Esophagus (tissue), 2 donors: ENCODE data around the gene PEX26. TPM values are rescaled to one million over a fixed set of nuclear protein-coding genes. Genes with fewer than 3 reads are reported as not detected.
"Not testable (repeated sequence)": the region's sequence is repeated elsewhere in the genome, so short reads cannot be mapped to it uniquely, and the experiment has no call there.

ENCODE experiments used
- H3K27ac ChIP-seq, 2 donors: one replicate each; pipeline ENCODE4 v1.5.1; 2013; ENCODE audit warnings: low read depth in 2 of 2, mild to moderate bottlenecking in 2 of 2, inconsistent platforms in 1 of 2, low read length in 1 of 2, moderate library complexity in 1 of 2
- H3K27me3 ChIP-seq, 2 donors: one replicate each; pipeline ENCODE4 v1.6.1; 2013; ENCODE audit warnings: low read length in 2 of 2, control low read depth in 1 of 2, mild to moderate bottlenecking in 1 of 2; ENCODE audit not compliant: insufficient read depth in 2 of 2, control insufficient read depth in 1 of 2
- H3K36me3 ChIP-seq, 2 donors: one replicate each; pipeline ENCODE4 v1.6.1; 2013; ENCODE audit warnings: low read length in 1 of 2; ENCODE audit not compliant: control insufficient read depth in 2 of 2, insufficient read depth in 2 of 2
- H3K4me1 ChIP-seq, 2 donors: one replicate each; pipeline ENCODE4 v1.6.1; 2013; ENCODE audit warnings: low read length in 1 of 2; ENCODE audit not compliant: control insufficient read depth in 2 of 2, insufficient read depth in 2 of 2
- H3K4me3 ChIP-seq, 2 donors: one replicate each; pipeline ENCODE4 v1.5.1; 2013; ENCODE audit warnings: low read length in 2 of 2, mild to moderate bottlenecking in 2 of 2, low read depth in 1 of 2, moderate library complexity in 1 of 2
- H3K9me3 ChIP-seq, 2 donors: one replicate each; pipeline ENCODE4 v1.6.1; 2013; ENCODE audit warnings: mild to moderate bottlenecking in 2 of 2, low read depth in 1 of 2, low read length in 1 of 2, moderate library complexity in 1 of 2; ENCODE audit not compliant: control insufficient read depth in 2 of 2, insufficient read depth in 1 of 2
- WGBS, 2 donors: extraction: QIAGEN DNeasy Blood & Tissue Kit; methylation state at CpG; one replicate each; pipeline ENCODE4 v1.1.7; 2013; 5-methylcytosine and 5-hydroxymethylcytosine counted together
- polyA plus RNA-seq, 2 donors: library from polyadenylated mRNA; stranded (reverse); fragments of 200-250 nt; gene quantifications; one replicate each; pipeline ENCODE4 v1.2.3, GENCODE V29; 2013
- donor health status: healthy with polysubstance abuse.
- donor health status: Bipolar disorder and iron deficiency.

The PEX26 gene
- polyA plus RNA-seq, 2 donors = 13.5 to 15.0 TPM

DNA sequence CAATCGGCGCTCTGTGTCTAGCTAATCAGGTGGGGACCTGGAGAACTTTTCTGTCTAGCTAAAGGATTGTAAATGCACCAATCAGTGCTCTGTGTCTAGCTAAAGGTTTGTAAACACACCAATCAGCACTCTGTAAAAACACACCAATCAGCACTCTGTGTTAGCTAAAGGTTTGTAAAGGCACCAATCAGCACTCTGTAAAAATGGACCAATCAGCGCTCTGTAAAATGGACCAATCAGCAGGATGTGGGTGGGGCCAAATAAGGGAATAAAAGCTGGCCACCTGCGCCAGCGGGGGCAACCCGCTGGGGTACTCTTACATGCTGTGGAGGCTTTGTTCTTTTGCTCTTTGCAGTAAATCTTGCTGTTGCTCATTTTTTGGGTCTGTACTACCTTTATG, 63.2 kb downstream of the PEX26 start:
- WGBS, 2 donors = 97 to 99% methylated on average over 6 of the region's 6 CpGs

DNA sequence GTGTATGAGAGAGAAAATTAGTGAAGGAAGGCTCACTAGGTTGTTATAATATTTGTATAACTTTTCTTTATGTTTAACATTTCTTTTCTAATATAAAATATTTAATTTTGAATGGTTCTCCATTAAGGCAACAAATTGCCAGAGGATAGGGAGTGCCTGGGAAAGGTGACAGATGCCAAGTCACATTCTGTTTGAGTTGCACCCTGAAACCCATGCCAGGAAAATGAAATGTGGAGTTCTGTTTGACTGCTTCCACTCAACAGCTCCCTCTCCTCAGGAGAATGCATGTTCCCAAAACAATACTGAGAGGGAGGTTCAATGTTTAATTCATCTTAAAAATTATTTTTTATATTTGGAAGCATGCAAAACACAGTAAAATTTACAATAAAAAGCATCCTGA, 66.3 kb downstream of the PEX26 start:
- H3K4me3 ChIP-seq = no peak overlapping the region
- no peaks in the 10 kb centered on the region for H3K9me3 ChIP-seq
- peaks cover 0 to 2% of the 10 kb centered on the region in 2 donors for H3K4me1 ChIP-seq
- H3K27ac ChIP-seq = no peak overlapping the region
- H3K36me3 ChIP-seq = no peaks in the 10 kb centered on the region
- no peaks in the 10 kb centered on the region for H3K27me3 ChIP-seq

More for the DNA sequence above, 63.2 kb downstream of the PEX26 start:
- H3K9me3 ChIP-seq, H3K4me1 ChIP-seq, H3K27ac ChIP-seq, H3K4me3 ChIP-seq, H3K27me3 ChIP-seq, H3K36me3 ChIP-seq: not testable (repeated sequence)

DNA sequence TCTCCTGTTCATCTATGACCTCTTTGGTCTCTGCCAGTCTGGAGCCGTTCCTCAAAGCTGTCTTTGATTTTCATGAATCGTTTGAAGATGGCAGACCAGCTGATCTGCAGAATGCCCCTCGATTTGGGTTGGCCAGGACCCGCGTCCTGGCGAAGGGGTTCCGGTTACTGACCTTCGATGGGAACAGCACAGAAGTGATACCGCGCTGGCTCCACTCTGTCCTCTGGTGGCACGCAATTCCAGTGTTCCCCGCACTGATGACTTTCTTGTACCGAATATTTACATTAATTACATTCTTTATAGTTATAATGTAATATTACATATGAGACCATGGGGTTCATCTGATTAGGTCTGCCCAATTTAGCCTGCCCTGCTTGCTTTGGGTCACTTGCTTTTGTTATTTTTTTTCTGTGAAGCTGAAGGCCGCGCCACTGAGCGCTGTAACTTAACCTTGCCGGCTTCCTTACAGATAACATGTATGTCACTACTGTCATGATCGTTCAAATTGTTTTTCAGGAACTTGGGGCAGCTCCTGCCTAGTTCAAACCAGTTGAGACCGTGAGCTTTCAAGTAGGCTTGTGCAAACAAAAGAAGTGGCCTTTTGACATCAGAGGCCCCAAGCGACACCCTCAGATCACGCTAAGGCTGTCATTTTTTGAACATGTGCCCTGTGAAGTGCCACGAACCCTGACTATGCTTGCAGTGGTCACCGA, 68.0 kb downstream of the PEX26 start:
- Histone ChIP-seq H3K4me3 (no peak overlapping the region), H3K9me3 (no peaks in the 10 kb centered on the region), H3K27me3 (no peaks in the 10 kb centered on the region), H3K4me1 (peaks cover 0 to 2% of the 10 kb centered on the region in 2 donors), H3K36me3 (no peaks in the 10 kb centered on the region), H3K27ac (no peak overlapping the region)
- WGBS, 2 donors = 84% methylated on average over 23 of the region's 23 CpGs

DNA sequence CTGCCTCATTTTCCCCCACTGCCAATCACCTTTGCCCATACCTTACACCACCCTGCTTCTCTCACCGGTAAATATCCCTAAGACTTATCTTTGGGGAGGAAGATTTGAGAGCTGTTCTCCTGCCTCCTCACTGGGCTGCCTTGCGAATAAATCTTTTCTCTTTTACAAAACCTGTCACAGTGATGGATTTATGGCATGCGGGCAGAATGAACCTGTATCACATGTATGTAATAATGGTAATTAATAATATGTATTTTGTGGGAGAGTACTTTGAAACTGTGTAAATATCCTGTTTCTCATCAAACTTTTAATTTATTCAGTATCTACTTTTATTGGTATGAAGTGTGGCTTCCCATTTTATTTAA, 68.6 kb downstream of the PEX26 start:
- WGBS, 2 donors = 87 to 91% methylated on average over 3 of the region's 3 CpGs
- Histone ChIP-seq H3K9me3 (no peaks in the 10 kb centered on the region), H3K27ac (no peak overlapping the region), H3K27me3 (no peaks in the 10 kb centered on the region), H3K4me1 (peaks cover 0 to 2% of the 10 kb centered on the region in 2 donors), H3K4me3 (no peak overlapping the region), H3K36me3 (no peaks in the 10 kb centered on the region)

DNA sequence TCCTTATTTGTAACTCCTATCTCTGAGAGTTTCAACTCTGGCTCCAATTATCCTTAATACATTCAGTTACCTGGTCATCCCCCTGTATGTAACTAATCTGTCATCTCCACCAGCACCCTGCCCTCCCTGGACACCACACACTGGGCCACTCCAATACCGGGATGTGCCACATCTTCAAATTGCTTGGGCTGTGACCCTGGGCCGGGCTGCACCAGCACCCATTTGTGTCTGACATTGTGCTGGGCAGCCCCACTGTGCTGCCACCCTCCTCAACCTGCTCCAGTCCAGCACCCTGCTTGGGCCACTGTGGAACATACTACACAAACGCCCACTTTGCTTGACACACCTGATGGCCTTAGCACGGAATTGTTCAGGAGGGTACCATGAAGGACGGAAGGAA, 70.0 kb downstream of the PEX26 start:
- H3K36me3 ChIP-seq = no peaks in the 10 kb centered on the region
- H3K27me3 ChIP-seq = no peaks in the 10 kb centered on the region
- no peak overlapping the region for H3K27ac ChIP-seq
- H3K4me3 ChIP-seq = no peak overlapping the region
- H3K9me3 ChIP-seq = no peaks in the 10 kb centered on the region
- 96% methylated on average over 5 of the region's 5 CpGs for WGBS, 2 donors
- peaks cover 0 to 2% of the 10 kb centered on the region in 2 donors for H3K4me1 ChIP-seq

DNA sequence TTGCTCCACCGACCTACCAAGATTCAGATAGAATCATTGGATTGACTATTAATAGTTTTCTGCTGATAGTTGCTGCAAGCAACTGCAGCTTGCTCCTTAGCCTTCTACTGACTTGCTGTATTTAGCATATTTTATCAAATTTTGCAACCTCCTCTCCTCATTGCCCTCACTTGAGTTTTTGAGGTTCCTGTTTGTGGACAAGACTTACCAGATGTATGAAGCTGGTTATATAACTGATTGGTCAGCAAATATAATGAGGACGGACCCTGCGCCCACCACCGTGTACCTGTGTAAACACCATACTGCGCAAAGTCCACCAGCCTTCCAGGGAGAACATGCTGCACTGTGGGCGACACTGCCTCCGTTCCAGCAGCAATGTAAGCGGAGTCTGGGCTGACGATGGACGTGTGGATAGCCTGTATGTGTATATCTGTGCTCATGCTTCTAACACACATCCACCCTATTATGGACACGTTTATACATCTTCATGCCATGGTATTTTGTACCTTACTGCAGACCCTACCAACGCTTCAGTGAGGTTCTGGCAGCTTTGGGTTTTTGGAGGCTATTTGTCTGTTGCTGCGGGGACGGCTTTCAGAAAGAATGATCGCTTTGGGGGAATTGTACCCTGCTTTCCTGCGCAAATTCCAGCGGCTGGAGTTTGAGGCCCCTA, 70.6 kb downstream of the PEX26 start:
- H3K4me1 ChIP-seq = peaks cover 0 to 2% of the 10 kb centered on the region in 2 donors
- no peaks in the 10 kb centered on the region for H3K27me3 ChIP-seq
- no peaks in the 10 kb centered on the region for H3K9me3 ChIP-seq
- no peak overlapping the region for H3K27ac ChIP-seq
- no peaks in the 10 kb centered on the region for H3K36me3 ChIP-seq
- 90 to 92% methylated on average over 17 of the region's 17 CpGs for WGBS, 2 donors
- no peak overlapping the region for H3K4me3 ChIP-seq

DNA sequence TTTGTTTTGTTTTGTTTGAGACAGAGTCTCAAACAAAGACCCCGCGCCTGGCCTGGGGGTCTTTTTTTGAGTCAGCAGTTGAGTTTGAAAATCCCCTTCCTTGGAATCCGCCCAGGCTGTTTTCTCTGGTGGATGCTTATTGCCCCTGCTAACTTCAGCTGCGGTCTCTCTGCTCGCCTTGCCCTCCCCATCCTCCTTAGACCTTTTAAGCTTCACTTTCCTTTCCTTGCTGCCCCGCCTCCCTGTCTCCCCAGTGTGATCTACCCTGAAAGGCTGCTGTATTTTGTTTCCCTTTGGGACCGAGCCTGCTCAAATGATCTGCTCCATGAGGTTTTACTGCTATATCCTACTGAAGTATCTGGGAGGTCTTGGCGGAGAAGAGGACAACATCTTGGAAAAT, 74.7 kb downstream of the PEX26 start:
- Histone ChIP-seq H3K9me3 (no peaks in the 10 kb centered on the region), H3K36me3 (no peaks in the 10 kb centered on the region), H3K27me3 (no peaks in the 10 kb centered on the region), H3K4me1 (peaks cover 0 to 8% of the 10 kb centered on the region in 2 donors), H3K27ac (no peak overlapping the region), H3K4me3 (no peak overlapping the region)
- WGBS, 2 donors = 88 to 91% methylated on average over 8 of the region's 8 CpGs

DNA sequence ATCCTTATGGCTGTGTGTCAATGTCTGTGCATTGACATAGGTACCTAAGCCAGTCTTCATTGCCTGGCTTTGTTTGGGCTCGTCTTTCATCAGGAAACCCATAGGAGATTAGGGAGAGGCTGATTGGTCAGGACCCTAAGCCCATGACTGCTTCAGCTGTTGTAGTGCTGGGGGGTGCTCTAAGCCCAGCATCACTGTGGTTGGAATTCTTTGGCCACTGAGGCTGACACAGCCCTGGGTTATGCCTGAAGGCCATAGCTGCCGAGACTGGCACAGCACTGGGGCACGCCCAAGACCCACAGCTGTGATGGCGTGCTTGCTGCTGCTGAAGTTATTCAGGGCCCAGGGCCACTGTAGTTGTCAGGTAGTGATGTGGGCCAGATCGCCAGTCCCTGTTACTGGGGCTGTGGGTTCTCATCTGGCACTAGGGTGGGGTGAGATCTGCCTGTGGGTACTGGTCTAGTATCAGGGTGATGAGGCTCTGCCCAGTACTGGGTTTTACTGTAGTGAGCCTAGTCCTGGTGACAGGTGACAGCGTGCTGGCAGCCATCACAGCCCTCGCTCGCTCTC, 77.1 kb downstream of the PEX26 start:
- no peaks in the 10 kb centered on the region for H3K36me3 ChIP-seq
- H3K27me3 ChIP-seq = no peaks in the 10 kb centered on the region
- H3K4me1 ChIP-seq = peaks cover 0 to 6% of the 10 kb centered on the region in 2 donors
- 85 to 87% methylated on average over 8 of the region's 8 CpGs for WGBS, 2 donors
- H3K9me3 ChIP-seq = no peaks in the 10 kb centered on the region
- H3K27ac ChIP-seq = no peak overlapping the region
- H3K4me3 ChIP-seq = no peak overlapping the region
